K562 (cell line): ENCODE measurements around the gene IFI6. TPM values are rescaled to one million over a fixed set of nuclear protein-coding genes. Genes with fewer than 3 reads are reported as not detected.

Experiments
- ARID1B ChIP-seq: fragments of 450-650 bp; IDR thresholded peaks from 2 replicates; pipeline ENCODE4 v1.6.1; 2016; ENCODE audit warnings: antibody characterized with exemption, mild to moderate bottlenecking, inconsistent platforms
- CTBP1 ChIP-seq: fragments of 450-650 bp; IDR thresholded peaks from 2 replicates; pipeline ENCODE4 v1.6.1; 2016; ENCODE audit warnings: borderline replicate concordance
- FOXA3 ChIP-seq, 2 experiments: fragments of 450-650 bp in 1 of 2; sonication (generic) in 1 of 2; formaldehyde crosslinking; IDR thresholded peaks in 1 of 2; conservative IDR thresholded peaks in 1 of 2; 2 replicates each; pipeline versions ENCODE4 v1.4.0 to v1.8.0; 2020 to 2022; ENCODE audit warnings: mild to moderate bottlenecking in 2 of 2, missing genetic modification reagents in 1 of 2
- FOXJ3 ChIP-seq: sonication (generic); formaldehyde crosslinking; IDR thresholded peaks from 2 replicates; pipeline ENCODE4 v1.4.0; 2020; ENCODE audit warnings: mild to moderate bottlenecking, missing genetic modification reagents
- HINFP ChIP-seq: fragments of 450-650 bp; conservative IDR thresholded peaks from 2 replicates; pipeline ENCODE4 v1.6.1; 2016; ENCODE audit warnings: missing genetic modification characterization, low read depth, mild to moderate bottlenecking, control low read depth, missing compliant biosample characterization
- HNRNPL ChIP-seq: fragments of 200-400 bp; formaldehyde crosslinking; IDR thresholded peaks from 2 replicates; pipeline ENCODE4 v1.6.1; 2017; ENCODE audit warnings: low read depth, mild to moderate bottlenecking, low read length
- JUND ChIP-seq, 2 experiments: IDR thresholded peaks; 2 replicates in 1 of 2; 3 replicates in 1 of 2; pipeline ENCODE4 v1.6.1; 2011; ENCODE audit warnings: borderline replicate concordance in 2 of 2, low read depth in 2 of 2, low read length in 2 of 2, improper control_type of control experiment in 1 of 2, missing biosample characterization in 1 of 2, missing genetic modification characterization in 1 of 2, missing genetic modification reagents in 1 of 2
- MLLT1 ChIP-seq, 2 experiments: fragments of 450-650 bp; IDR thresholded peaks; 2 replicates each; pipeline ENCODE4 v1.6.1; 2016
- MYBL2 ChIP-seq, 2 experiments: fragments of 450-650 bp in 1 of 2; sonication (generic) in 1 of 2; formaldehyde crosslinking in 1 of 2; IDR thresholded peaks; 2 replicates each; pipeline versions ENCODE4 v1.6.1 to v1.8.1; 2017 to 2022; ENCODE audit warnings: borderline replicate concordance in 1 of 2, inconsistent platforms in 1 of 2, low read depth in 1 of 2, mild to moderate bottlenecking in 1 of 2, missing genetic modification reagents in 1 of 2, moderate library complexity in 1 of 2
- NBN ChIP-seq: fragments of 450-650 bp; IDR thresholded peaks from 2 replicates; pipeline ENCODE4 v1.6.1; 2016; ENCODE audit warnings: low read depth, mild to moderate bottlenecking
- NFRKB ChIP-seq: fragments of 450-650 bp; IDR thresholded peaks from 2 replicates; pipeline ENCODE4 v1.6.1; 2016; ENCODE audit warnings: low read depth
- NKRF ChIP-seq: fragments of 450-650 bp; IDR thresholded peaks from 2 replicates; pipeline ENCODE4 v1.6.1; 2016; ENCODE audit warnings: borderline replicate concordance
- NRF1 ChIP-seq, 2 experiments: fragments of 450-650 bp; IDR thresholded peaks in 1 of 2; conservative IDR thresholded peaks in 1 of 2; 2 replicates each; pipeline ENCODE4 v1.6.1; 2014; ENCODE audit warnings: mild to moderate bottlenecking in 2 of 2
- PHF20 ChIP-seq: fragments of 450-650 bp; IDR thresholded peaks from 2 replicates; pipeline ENCODE4 v1.6.1; 2018; ENCODE audit not compliant: partially characterized antibody
- PHF8 ChIP-seq: fragments of 200-600 bp; sonication (generic); IDR thresholded peaks from 2 replicates; pipeline ENCODE4 v1.6.1; 2012; ENCODE audit warnings: mixed run types, mild to moderate bottlenecking, inconsistent platforms, low read length, moderate library complexity, borderline replicate concordance
- THRA ChIP-seq: fragments of 450-650 bp; IDR thresholded peaks from 2 replicates; pipeline ENCODE4 v1.6.1; 2017; ENCODE audit warnings: mild to moderate bottlenecking, moderate library complexity
- TRIM24 ChIP-seq, 2 experiments: fragments of 450-650 bp; IDR thresholded peaks; 2 replicates each; pipeline ENCODE4 v1.6.1; 2016
- ZNF140 ChIP-seq: fragments of 250-450 bp; sonication (Bioruptor Pico); IDR thresholded peaks from 2 replicates; pipeline ENCODE4 v1.8.0; 2021; ENCODE audit warnings: moderate library complexity, mild to moderate bottlenecking, inconsistent platforms
- ZNF165 ChIP-seq: fragments of 250-450 bp; sonication (Bioruptor Pico); IDR thresholded peaks from 2 replicates; pipeline ENCODE4 v1.4.0; 2020; ENCODE audit warnings: borderline replicate concordance
- ZNF217 ChIP-seq: sonication (generic); formaldehyde crosslinking; IDR thresholded peaks from 2 replicates; pipeline ENCODE4 v1.8.0; 2022; ENCODE audit warnings: mild to moderate bottlenecking, missing genetic modification reagents
- ZNF766 ChIP-seq: fragments of 200-800 bp; sonication (Bioruptor generic); conservative IDR thresholded peaks from 2 replicates; pipeline ENCODE4 v1.6.1; 2016; ENCODE audit warnings: missing genetic modification characterization, missing compliant biosample characterization
- polyA plus RNA-seq, 8 experiments: library from polyadenylated mRNA; depleted of rRNA in 4 of 8; stranded (reverse) in 5 of 8; unstranded in 3 of 8; fragments of >200 nt; fragmentation: Nextera tagmentation in 2 of 8; fragmentation: Illumina TruSeq in 1 of 8; extraction: Ambion mirVana in 2 of 8; extraction: Trizol in 1 of 8; gene quantifications; 2 replicates each; pipeline versions ENCODE4 v1.2.1 to v1.2.3, GENCODE V29; 2011 to 2014; ENCODE audit warnings: inconsistent platforms in 1 of 8, missing spikeins in 1 of 8
- total RNA-seq, 7 experiments: library from RNA; depleted of rRNA in 6 of 7; stranded (reverse); fragments of >200 nt in 6 of 7; fragmentation: Illumina TruSeq in 2 of 7; extraction: Trizol in 2 of 7; gene quantifications; 2 replicates each; pipeline versions ENCODE4 v1.2.1 to v1.2.3, GENCODE V29; 2011 to 2021; ENCODE audit warnings: low replicate concordance in 1 of 7

IFI6 gene
- total and polyA plus RNA-seq, 9 of the 15 experiments (the other 6 are each of a cell fraction or from before 2014, with no cell fraction given), result 0.17 to 4.5 (median 2.2) TPM

- TF ChIP-seq THRA (no peak), NRF1 (conservative IDR thresholded peaks at IDR 0.05 in 1 of 2, IDR thresholded peaks at IDR 0.05 in 1 of 2) (peak; percentile 6 to 36; a peak in 1 of 4 replicates), ZNF766 (no peak), ZNF217 (CRISPR knock-in tag) (no peak), NKRF (0 out of 2 replicates have a peak, but pooled peaks have one; percentile 34), FOXA3 (CRISPR knock-in tag; conservative IDR thresholded peaks at IDR 0.05 in 1 of 2, IDR thresholded peaks at IDR 0.05 in 1 of 2) (no peak), ARID1B (peak; percentile 53; the same call in 1 of the 2 replicates), MYBL2 (IDR thresholded peaks at IDR 0.05; ENCODE audit: low read depth) (no peak), MYBL2 (CRISPR knock-in tag; IDR thresholded peaks at IDR 0.05; ENCODE audit: borderline replicate concordance) (no peak), CTBP1 (peak; percentile 56; the same call in 1 of the 2 replicates), PHF20 (peak; percentile 41), JUND (IDR thresholded peaks at IDR 0.05; ENCODE audit: borderline replicate concordance, low read depth, low read length) (peak; percentile 90), JUND (tag; IDR thresholded peaks at IDR 0.05; ENCODE audit: borderline replicate concordance, low read depth, low read length) (peak; percentile 80; the same call in 2 of the 3 replicates), NBN (peak; percentile 86), ZNF140 (CRISPR knock-in tag) (no peak), HNRNPL (no peak), HINFP (no peak), TRIM24 (IDR thresholded peaks at IDR 0.05) (0 out of 4 replicates have a peak, but pooled peaks of 1 of the 2 experiments have one; percentile 20), PHF8 (peak; percentile 30; the same call in 1 of the 2 replicates), MLLT1 (IDR thresholded peaks at IDR 0.05) (peak in 1 of 2 experiments; percentile 21; a peak in 1 of 4 replicates), FOXJ3 (CRISPR knock-in tag) (no peak), ZNF165 (CRISPR knock-in tag) (no peak), NFRKB (peak; percentile 39; the same call in 1 of the 2 replicates)
Observed at GRCh38 chr1:27666791-27667254, 5.2 kb downstream of the IFI6 start (continued).
